Measurements from ENCODE around the gene ARMCX1.
"Not testable (repeated sequence)": the region's sequence is repeated elsewhere in the genome, so short reads cannot be mapped to it uniquely, and the experiment has no call there.

Gene ARMCX1

DNA sequence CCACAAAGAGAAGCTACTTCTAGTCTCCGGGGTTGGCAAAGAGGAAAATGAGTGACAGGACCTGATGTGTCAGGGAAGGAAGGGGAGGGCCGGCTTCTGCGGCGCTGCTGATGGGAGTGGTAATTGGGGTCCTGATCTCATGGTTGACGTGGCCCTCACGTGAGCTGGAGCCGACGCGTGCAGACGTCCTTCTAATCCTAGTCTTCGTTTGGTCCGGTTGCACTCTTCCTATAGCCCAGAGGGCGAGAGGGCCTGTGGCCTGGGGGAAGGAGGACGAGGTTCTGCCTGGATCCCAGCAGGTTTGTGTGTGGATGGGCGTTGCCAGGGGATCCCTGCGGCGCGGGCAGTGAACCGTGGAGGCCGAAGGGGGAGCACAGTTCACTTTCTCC is at the start of gene ARMCX1:
Gene ARMCX1 (plus strand): TSS at position 186 of the 389 bp plus-strand sequence. CDS start 2,384 bp downstream, outside the sequence.
- DNase-seq = no peak

DNA sequence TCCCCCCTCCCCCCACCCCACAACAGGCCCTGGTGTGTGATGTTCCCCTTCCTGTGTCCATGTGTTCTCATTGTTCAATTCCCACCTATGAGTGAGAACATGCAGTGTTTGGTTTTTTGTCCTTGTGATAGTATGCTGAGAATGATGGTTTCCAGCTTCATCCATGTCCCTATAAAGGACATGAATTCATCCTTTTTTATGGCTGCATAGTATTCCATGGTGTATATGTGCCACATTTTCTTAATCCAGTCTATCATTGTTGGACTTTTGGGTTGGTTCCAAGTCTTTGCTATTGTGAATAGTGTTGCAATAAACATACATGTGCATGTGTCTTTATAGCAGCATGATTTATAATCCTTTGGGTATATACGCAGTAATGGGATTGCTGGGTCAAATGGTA is 47.4 kb upstream of the ARMCX1 start:
- not testable (repeated sequence) for DNase-seq

DNA sequence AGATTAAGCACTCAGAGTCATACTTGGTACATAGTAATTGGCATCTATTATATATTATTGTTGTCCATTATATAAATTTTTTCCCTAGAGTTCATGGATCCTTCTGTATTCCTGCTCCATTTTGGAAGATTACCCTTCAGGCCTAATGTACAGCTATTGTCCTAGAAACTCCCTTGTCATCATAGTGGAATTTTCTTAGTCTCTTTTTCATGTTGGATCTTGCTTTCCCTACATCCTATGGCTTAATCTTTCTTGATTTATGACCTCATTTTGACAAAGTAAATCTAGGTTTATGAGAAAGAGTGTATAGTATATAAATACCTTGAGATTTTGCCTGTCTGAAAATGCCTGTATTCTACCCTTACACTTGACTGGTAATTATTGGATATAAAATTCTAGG is 43.0 kb upstream of the ARMCX1 start:
- no peak for DNase-seq

DNA sequence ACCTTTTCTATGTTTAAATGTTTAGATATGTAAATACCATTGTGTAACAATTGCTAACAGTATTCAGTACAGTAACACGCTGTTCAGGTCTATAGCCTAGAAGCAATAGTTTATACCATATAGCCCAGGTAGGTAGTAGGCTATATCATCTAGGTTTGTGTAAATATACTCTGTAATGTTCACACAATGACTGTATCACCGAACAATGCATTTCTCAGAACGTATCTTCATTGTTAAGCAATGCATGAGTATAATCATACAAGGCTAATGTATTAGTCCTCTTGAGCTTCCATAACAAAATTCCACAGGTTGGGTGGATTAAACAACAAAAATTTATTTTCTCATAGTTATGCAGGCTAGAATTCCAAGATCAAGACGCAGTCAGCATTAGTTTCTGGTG is 42.4 kb upstream of the ARMCX1 start:
- DNase-seq = no peak

DNA sequence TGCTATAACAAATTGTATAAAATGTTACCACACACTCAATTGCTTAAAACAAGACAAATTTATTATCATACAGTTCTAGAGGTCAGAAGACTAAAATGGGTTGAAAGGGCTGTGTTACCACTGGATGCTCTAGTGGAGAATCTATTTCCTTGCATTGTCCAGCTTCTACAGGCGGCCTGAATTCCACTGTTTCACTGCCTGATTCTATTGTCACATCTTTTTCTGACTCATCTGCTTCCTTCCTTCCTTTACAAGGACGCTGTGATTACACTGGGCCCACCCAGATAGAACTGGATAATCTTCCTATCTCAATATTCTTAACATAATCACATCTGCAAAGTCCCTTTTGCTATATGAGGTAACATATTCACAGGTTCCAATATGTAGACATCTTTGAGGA is 19.4 kb upstream of the ARMCX1 start:
- DNase-seq = no peak

- DNase-seq = no peak
These were observed 11.2 kb upstream of the ARMCX1 start for GRCh38 chrX:101539116-101539515.

DNA sequence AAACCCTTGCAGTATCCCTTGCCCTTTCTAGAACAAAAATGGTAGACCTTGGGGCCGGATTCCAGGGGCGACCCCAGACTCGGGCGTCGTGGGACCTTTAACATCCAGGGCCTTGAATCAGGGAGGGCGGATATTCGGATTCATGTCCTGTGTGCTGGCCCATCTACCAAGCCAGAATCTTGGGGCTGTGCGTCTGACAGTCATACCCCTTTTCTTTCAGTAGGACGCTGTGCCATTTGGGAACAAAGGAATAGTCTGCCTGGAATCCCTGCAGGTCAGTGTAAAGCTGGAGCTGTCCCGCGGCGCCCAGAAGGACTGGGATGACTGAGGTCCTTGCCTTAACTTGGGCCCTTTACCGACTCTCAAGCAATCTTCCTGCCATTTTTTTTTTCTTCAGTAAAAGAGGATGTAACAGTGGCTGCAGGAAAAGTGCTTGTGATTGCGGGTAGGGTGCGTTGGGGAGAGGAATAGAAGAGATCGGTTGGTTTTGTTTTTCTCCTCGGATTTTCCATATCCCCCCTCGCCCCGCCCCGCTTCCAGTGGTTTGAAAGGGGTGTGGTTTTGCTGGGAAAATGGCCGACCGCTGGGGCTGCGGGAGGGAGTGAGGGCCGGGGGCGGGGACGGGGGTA is 518 bp downstream of the ARMCX1 start:
- no peak for DNase-seq

DNA sequence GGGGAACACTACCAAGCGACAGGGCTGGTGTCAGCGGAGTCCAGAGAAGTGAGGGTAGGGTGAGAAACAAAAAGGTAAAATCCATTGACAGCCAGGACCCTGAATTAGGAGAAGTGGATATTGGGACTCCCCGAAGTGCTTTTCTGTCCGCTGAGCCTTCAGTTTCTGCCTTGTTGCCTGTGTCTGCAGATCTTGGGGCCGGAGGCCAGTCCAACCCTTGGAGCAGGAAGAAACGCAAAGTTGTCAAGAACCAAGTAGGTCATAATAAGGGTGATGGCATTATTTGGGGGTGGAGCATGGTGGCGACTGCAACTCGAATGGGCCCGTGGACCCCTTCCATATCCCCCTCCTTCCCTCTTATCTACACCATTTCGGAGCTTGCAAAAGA is 1.0 kb downstream of the ARMCX1 start:
- no peak for DNase-seq

DNA sequence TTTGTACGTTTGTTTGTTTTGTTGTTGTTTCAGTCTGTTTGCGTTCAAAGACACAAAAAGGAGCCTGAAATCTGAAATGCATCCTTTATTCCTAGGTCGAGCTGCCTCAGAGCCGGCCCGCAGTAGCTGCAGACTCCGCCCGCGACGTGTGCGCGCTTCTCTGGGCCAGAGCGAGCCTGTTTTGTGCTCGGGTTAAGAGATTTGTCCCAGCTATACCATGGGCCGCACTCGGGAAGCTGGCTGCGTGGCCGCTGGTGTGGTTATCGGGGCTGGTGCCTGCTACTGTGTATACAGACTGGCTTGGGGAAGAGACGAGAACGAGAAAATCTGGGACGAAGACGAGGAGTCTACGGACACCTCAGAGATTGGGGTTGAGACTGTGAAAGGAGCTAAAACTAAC is 2.4 kb downstream of the ARMCX1 start:
- DNase-seq = no peak

DNA sequence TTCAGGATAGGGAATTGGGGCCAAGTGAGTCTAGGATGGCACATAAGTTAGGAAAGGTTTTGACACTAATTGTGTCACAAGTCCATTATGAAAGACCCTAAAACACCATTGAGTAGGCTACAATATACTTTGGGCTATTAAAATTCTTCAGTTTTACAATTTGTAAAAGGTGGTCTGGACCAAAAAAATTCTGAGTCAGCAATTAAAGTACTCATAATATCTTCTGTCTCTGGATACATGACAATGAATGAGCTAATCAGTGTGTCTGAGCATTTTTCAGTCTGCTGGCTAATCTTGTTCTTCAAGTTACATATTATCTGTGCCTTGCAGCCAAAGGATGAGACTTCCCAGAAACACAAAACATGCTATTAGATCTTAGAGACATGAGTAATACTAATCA is 14.3 kb downstream of the ARMCX1 start:
- no peak for DNase-seq

DNA sequence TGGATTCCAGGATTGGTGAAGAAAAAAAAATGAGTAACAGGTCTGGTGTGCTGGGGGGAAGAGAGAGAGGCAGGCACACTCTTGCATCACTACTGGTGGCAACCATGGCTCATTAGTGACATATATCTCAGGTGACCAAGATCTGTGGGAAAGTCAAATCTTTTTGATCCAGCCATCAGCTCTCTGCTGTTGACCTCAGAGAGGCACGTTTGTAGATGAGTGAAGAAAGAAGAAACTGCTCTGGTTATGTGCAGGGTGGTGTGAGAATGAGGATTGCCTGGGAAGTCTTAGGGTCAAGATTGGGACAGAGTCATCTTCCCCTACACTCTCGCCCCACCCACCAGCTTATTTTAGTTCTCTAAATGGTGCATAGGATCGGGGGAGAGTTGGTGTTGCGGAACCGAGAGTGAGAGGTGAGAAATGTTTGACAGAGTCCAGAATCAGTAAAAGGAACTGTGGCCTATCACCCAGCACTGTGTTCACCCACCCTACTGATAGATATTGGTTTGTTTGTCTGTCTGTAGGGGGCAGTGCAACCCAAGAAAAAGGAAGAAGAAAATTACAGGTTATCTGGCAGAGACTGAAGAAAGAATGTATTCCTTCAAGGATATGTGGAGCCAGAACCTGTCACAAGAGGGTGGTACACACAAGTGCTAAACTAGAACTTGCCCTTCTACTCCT is 45.5 kb downstream of the ARMCX1 start:
- no peak for DNase-seq

DNA sequence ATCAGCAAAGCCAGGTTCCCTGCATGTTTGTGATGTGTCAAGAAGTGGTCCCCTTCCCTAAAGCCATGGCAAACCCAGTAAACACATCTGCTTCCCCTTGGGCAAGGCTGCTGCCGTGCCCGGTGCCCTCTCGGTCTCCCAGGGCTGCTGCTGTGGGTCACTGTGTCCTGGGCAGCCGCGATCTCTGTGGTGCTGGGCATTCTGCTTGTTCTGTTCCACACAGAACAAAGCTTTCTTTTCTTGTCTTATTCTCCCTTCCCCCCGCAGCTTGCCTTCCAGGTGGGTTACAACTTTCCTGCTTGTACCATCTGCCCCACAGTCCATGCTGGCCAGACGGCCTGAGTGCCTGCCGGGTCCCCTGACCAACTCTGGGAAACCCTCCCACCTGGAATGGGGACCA is 49.2 kb downstream of the ARMCX1 start:
- not testable (repeated sequence) for DNase-seq

- DNase-seq = no peak
These were observed 51.7 kb downstream of the ARMCX1 start for GRCh38 chrX:101602077-101602476.

Measured in activated CD4-positive, alpha-beta T cell treated with anti-CD3 and anti-CD28 coated beads for 1 hour (primary cell).